GM18861 (cell line): ENCODE data around the gene ME3.

ENCODE experiments used
- ATAC-seq: cut with Tn5 transposase; IDR thresholded peaks from one replicate; pipeline ENCODE4 v1.9.1; 2021; ENCODE audit not compliant: unreplicated experiment

Gene ME3

GRCh38 chr11:86397351-86397750 lies 275.1 kb downstream of the ME3 start:
- ATAC-seq = no peak

DNA sequence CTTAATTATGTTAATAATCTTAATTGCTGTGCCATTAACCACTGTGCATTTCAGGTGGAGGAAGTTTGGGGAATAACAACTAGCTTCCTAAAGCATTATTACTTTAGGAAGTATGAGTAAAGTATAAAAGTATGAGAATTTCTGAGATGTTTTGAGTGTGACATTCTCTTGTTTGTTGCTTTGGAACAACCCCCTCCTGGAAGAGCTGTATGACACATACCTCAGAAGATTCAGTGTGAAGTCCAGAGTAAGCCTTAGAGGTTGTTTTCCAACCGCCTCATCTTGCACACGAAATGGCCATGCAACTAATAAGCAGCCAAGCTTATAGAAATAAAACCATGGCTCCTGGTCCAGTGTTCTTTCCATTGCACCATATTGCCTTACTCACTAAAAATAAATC lies 276.0 kb downstream of the ME3 start:
- ATAC-seq = no peak

- no peak for ATAC-seq
These were observed 277.3 kb downstream of the ME3 start for GRCh38 chr11:86395061-86395551.
